Measurements from ENCODE around the gene KMT2B. TPM values are rescaled to one million over a fixed set of nuclear protein-coding genes. Genes with fewer than 3 reads are reported as not detected.

KMT2B gene
- total and polyA plus RNA-seq, 2 of the 8 experiments (the other 6 are each of a cell fraction or from before 2014, with no cell fraction given): 26.7 to 38.6 TPM

GRCh38 chr19:35727053-35727955 lies 9.5 kb downstream of the KMT2B start (continued):
- no peak for TF ChIP-seq USF2 (IDR thresholded peaks at IDR 0.05; ENCODE audit: low read length)
- TF ChIP-seq BACH1 (IDR thresholded peaks at IDR 0.05; ENCODE audit: low read length): no peak
- no peak for TF ChIP-seq RFX5 (IDR thresholded peaks at IDR 0.05; ENCODE audit: borderline replicate concordance, low read depth, low read length)
- no peak for TF ChIP-seq SP4 (IDR thresholded peaks at IDR 0.05; ENCODE audit: low read length)
- TF ChIP-seq CHD7 (IDR thresholded peaks at IDR 0.05; ENCODE audit: insufficient replicate concordance, low read length): no peak

All from H1 (cell line).